ENCODE measurements around the gene ALKBH3. TPM values are rescaled to one million over a fixed set of nuclear protein-coding genes. Genes with fewer than 3 reads are reported as not detected.

ALKBH3 gene
- total RNA-seq, 1 experiment from 2014 or later: 78.0 TPM

DNA sequence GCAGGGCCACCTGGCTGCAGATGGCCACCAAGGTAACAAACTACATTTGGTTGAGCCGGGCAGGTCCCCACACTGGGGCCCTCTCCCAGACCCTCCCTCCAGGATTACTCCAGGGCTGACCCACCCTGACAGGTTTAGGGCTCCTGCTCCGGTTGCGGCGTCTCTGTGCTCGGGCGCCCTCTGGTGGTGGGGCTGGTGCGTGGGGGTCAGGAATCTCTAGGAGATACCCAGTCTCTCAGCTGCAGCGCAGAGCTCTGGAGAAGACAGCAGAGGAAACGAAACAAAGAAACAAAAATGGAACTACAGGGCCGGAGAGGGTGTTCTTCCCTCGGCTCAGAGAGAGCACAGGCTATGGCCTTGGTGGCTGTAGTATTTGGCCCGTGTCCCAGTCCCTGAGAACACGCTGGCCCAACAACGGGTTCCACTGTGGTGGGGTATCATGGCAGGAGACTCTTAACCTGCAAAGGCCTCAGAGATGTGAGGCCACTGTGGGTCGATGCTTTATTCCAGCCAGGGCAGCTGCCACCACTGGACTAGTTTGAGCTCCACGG is 64.2 kb downstream of the ALKBH3 start:
- Histone ChIP-seq H3K27ac (no peak overlapping the region), H3K36me3 (peaks cover 26% of the 10 kb centered on the region), H3K27me3 (replicated peaks) (no peaks in the 10 kb centered on the region), H3K4me3 (peak overlapping the region; percentile 88), H3K9me3 (replicated peaks) (no peaks in the 10 kb centered on the region), H3K4me1 (replicated peaks) (peaks cover 47% of the 10 kb centered on the region)
- peak; percentile 90 to 91 for DNase-seq (ENCODE audit: low read depth in 1 of 2, low spot score in 2 of 2)

GRCh38 chr11:43947003-43947500 is 66.4 kb downstream of the ALKBH3 start:
- Histone ChIP-seq H3K4me3 (no peak overlapping the region), H3K9me3 (replicated peaks) (no peaks in the 10 kb centered on the region), H3K27me3 (replicated peaks) (no peaks in the 10 kb centered on the region), H3K27ac (no peak overlapping the region), H3K36me3 (peaks cover 26% of the 10 kb centered on the region), H3K4me1 (replicated peaks) (peaks cover 60% of the 10 kb centered on the region)
- peak; percentile 81 to 84 for DNase-seq (ENCODE audit: low read depth in 1 of 2, low spot score in 2 of 2)

- no peak overlapping the region for H3K4me3 ChIP-seq
- H3K27me3 ChIP-seq (replicated peaks): no peaks in the 10 kb centered on the region
- H3K27ac ChIP-seq: no peak overlapping the region
- DNase-seq (ENCODE audit: low read depth in 1 of 2, low spot score in 2 of 2): peak in 1 of 2 experiments; percentile 25
- no peaks in the 10 kb centered on the region for H3K9me3 ChIP-seq (replicated peaks)
- H3K4me1 ChIP-seq (replicated peaks): peaks cover 65% of the 10 kb centered on the region
- H3K36me3 ChIP-seq: peaks cover 25% of the 10 kb centered on the region
These were observed 67.2 kb downstream of the ALKBH3 start for GRCh38 chr11:43947815-43948214.

DNA sequence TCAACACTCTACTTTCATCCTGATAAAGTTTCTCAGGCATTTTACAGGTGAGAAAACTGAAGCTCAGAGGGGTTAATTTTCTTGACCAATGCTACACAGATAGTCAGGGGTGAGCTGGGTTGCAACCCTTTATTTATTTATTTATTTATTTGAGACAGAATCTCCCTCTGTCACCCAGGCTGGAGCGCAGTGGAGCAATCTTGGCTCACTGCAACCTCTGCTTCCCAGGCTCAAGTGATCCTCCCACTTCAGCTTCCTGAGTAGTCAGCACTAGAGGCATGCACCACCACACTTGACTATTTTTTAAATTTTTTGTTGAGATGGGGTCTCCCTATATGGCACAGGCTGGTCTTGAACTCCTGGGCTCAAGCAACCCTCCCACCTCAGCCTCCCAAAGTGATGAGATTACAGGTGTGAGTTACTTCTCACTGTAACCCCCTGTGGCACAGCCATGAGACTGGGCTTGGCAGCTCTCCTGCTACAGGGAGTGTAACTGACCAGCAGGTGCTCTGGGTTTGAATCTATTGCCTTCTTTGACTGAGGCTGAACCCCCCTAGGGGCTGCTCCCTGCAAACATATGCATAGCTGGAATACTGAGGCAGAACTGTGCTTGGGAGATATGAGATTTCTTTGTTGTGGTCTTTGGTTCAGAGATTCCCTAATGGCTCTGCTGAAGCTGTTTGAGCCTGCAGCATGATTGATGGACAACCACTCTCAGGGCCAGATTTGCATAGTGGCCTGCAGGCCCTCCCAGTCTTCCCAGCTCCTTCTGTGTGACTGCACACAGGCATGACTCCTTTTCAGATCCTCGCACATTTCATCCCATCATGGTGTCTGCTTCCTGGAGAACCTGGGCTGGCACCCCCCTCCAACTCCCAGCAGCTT is 68.0 kb downstream of the ALKBH3 start:
- DNase-seq (ENCODE audit: low read depth in 1 of 2, low spot score in 2 of 2): no peak
- H3K27ac ChIP-seq: no peak overlapping the region
- peaks cover 68% of the 10 kb centered on the region for H3K4me1 ChIP-seq (replicated peaks)
- no peak overlapping the region for H3K4me3 ChIP-seq
- no peaks in the 10 kb centered on the region for H3K27me3 ChIP-seq (replicated peaks)
- peaks cover 18% of the 10 kb centered on the region for H3K36me3 ChIP-seq
- H3K9me3 ChIP-seq (replicated peaks): no peaks in the 10 kb centered on the region

- Histone ChIP-seq H3K4me3 (no peak overlapping the region), H3K4me1 (replicated peaks) (peaks cover 53% of the 10 kb centered on the region), H3K27ac (0 out of 2 replicates have a peak overlapping the region, but pooled peaks have one; percentile 25), H3K36me3 (no peaks in the 10 kb centered on the region), H3K9me3 (replicated peaks) (no peaks in the 10 kb centered on the region), H3K27me3 (replicated peaks) (no peaks in the 10 kb centered on the region)
- peak; percentile 62 to 87 for DNase-seq (ENCODE audit: low read depth in 1 of 2, low spot score in 2 of 2)
These were observed 69.8 kb downstream of the ALKBH3 start for GRCh38 chr11:43950311-43950855.

DNA sequence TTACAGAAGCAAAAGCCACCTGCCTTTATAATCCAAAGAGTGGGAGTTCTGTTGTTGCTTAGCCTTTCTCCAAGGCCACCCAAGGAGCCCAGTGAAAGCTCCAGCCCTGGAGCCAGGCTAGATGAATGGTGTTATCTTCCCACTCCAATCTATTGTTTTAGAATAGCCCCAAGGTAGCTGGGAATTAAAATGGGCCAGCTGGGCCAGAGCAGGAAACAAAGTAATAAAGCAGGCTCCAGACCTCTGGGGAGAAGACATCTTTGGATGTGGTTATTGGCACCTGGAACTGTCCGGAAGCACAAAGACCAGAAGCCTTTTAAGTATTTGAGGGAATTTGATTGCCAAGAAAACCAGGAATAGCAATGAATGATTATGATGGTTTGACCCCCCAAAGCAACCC is 70.6 kb downstream of the ALKBH3 start:
- H3K27me3 ChIP-seq (replicated peaks): no peaks in the 10 kb centered on the region
- H3K4me1 ChIP-seq (replicated peaks): peaks cover 53% of the 10 kb centered on the region
- H3K4me3 ChIP-seq: no peak overlapping the region
- H3K9me3 ChIP-seq (replicated peaks): no peaks in the 10 kb centered on the region
- H3K36me3 ChIP-seq: no peaks in the 10 kb centered on the region
- DNase-seq (ENCODE audit: low read depth in 1 of 2, low spot score in 2 of 2): peak; percentile 73 to 86
- no peak overlapping the region for H3K27ac ChIP-seq

GRCh38 chr11:43952020-43952400 is 71.4 kb downstream of the ALKBH3 start:
- Histone ChIP-seq H3K4me3 (no peak overlapping the region), H3K27ac (no peak overlapping the region), H3K27me3 (replicated peaks) (no peaks in the 10 kb centered on the region), H3K9me3 (replicated peaks) (no peaks in the 10 kb centered on the region), H3K36me3 (no peaks in the 10 kb centered on the region), H3K4me1 (replicated peaks) (peaks cover 47% of the 10 kb centered on the region)
- DNase-seq (ENCODE audit: low read depth in 1 of 2, low spot score in 2 of 2): no peak

- Histone ChIP-seq H3K36me3 (no peaks in the 10 kb centered on the region), H3K4me1 (replicated peaks) (peaks cover 40% of the 10 kb centered on the region), H3K27me3 (replicated peaks) (no peaks in the 10 kb centered on the region), H3K27ac (no peak overlapping the region), H3K4me3 (no peak overlapping the region), H3K9me3 (replicated peaks) (no peaks in the 10 kb centered on the region)
- no peak for DNase-seq (ENCODE audit: low read depth in 1 of 2, low spot score in 2 of 2)
These were observed 72.0 kb downstream of the ALKBH3 start for GRCh38 chr11:43952401-43953342.

- no peaks in the 10 kb centered on the region for H3K9me3 ChIP-seq (replicated peaks)
- H3K4me3 ChIP-seq: no peak overlapping the region
- H3K36me3 ChIP-seq: no peaks in the 10 kb centered on the region
These were observed 72.9 kb downstream of the ALKBH3 start for GRCh38 chr11:43953521-43953920.

DNA sequence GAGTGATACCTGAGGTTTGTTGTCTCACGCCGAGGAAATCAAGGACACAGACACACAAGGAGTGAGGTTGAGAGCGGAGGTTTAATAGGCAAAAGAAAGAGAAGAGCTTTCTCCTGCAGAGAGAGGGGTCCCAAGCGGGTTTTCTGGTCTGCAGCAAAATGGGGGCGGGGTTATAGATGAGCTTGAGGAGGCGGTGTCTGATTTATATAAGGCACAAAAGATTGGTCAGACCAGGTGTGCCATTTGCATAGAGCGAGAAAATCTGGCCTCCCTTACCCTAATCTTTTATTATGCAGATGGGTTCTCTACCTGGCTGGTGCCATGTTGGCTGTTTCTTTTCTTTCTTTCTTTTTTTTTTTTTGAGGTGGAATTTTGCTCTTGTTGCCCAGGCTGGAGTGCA is 73.6 kb downstream of the ALKBH3 start:
- no peaks in the 10 kb centered on the region for H3K27me3 ChIP-seq (replicated peaks)
- DNase-seq (ENCODE audit: low read depth in 1 of 2, low spot score in 2 of 2): no peak
- no peak overlapping the region for H3K27ac ChIP-seq
- no peaks in the 10 kb centered on the region for H3K9me3 ChIP-seq (replicated peaks)
- no peak overlapping the region for H3K4me3 ChIP-seq
- peaks cover 37% of the 10 kb centered on the region for H3K4me1 ChIP-seq (replicated peaks)
- H3K36me3 ChIP-seq: no peaks in the 10 kb centered on the region

More at GRCh38 chr11:43953521-43953920, 72.9 kb downstream of the ALKBH3 start:
- DNase-seq (ENCODE audit: low read depth in 1 of 2, low spot score in 2 of 2): no peak
- Histone ChIP-seq H3K27me3 (replicated peaks) (no peaks in the 10 kb centered on the region), H3K27ac (no peak overlapping the region), H3K4me1 (replicated peaks) (peaks cover 37% of the 10 kb centered on the region)

DNA sequence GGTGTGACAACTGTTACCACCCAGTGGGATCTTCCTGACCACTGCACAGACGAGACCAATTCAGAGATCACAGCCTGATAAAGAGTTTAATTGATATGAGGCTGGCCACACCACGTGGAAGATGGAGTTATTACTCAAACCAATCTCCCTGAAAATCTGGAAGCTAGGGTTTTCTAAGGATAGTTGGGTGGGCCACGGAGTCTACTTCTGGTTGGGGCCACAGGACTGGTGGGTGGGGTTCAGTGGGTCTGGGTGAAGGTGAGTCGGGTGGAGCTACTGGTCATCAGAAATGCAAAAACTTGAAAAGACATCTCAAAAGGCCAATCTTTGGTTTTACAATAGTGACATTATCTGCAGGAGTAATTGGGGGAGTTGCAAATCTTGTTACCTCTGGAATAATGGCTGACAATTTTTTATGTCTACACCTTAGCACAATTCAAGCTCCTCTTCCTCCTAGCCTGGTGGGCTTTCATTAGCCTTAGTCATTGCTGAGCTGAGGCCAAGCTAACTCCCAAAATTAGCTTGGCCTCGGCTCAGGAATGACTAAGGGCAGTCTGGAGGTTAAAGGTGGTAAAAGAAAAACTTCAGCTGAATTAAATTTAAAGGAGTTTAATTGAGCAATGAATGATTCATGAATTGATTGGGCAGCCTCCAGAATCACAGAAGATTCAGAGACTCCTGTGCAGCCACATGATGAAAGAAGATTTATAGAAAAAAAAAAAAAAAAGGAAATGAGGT is 74.9 kb downstream of the ALKBH3 start:
- Histone ChIP-seq H3K27me3 (replicated peaks) (no peaks in the 10 kb centered on the region), H3K4me3 (no peak overlapping the region), H3K9me3 (replicated peaks) (no peaks in the 10 kb centered on the region), H3K36me3 (no peaks in the 10 kb centered on the region), H3K27ac (no peak overlapping the region), H3K4me1 (replicated peaks) (peaks cover 26% of the 10 kb centered on the region)
- no peak for DNase-seq (ENCODE audit: low read depth in 1 of 2, low spot score in 2 of 2)

DNA sequence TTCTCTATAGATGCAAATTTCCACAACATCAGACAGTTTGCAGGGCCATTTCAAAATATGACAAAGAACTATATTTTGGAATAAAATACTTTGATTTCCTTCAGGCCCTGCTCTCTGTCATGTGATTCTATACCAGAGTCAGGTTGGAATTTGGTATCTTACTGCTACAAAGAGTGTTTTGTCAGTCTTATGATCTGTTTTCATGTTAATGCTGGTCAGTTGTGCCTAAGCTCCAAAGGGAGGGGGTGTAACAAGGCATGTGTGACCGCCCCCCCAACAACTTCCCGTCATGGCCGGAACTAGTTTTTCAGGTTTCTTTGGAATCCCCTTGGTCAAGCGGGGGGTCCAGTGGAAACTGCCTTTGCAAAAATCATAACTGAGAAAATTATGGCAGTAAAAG is 76.9 kb downstream of the ALKBH3 start:
- Histone ChIP-seq H3K4me1 (replicated peaks) (peaks cover 5% of the 10 kb centered on the region), H3K27ac (no peak overlapping the region), H3K36me3 (no peaks in the 10 kb centered on the region), H3K4me3 (no peak overlapping the region), H3K9me3 (replicated peaks) (no peaks in the 10 kb centered on the region), H3K27me3 (replicated peaks) (no peaks in the 10 kb centered on the region)
- DNase-seq (ENCODE audit: low read depth in 1 of 2, low spot score in 2 of 2): no peak

Data from SJSA1 (cell line).